Measurements from ENCODE around the gene POLR2E.

POLR2E gene

DNA sequence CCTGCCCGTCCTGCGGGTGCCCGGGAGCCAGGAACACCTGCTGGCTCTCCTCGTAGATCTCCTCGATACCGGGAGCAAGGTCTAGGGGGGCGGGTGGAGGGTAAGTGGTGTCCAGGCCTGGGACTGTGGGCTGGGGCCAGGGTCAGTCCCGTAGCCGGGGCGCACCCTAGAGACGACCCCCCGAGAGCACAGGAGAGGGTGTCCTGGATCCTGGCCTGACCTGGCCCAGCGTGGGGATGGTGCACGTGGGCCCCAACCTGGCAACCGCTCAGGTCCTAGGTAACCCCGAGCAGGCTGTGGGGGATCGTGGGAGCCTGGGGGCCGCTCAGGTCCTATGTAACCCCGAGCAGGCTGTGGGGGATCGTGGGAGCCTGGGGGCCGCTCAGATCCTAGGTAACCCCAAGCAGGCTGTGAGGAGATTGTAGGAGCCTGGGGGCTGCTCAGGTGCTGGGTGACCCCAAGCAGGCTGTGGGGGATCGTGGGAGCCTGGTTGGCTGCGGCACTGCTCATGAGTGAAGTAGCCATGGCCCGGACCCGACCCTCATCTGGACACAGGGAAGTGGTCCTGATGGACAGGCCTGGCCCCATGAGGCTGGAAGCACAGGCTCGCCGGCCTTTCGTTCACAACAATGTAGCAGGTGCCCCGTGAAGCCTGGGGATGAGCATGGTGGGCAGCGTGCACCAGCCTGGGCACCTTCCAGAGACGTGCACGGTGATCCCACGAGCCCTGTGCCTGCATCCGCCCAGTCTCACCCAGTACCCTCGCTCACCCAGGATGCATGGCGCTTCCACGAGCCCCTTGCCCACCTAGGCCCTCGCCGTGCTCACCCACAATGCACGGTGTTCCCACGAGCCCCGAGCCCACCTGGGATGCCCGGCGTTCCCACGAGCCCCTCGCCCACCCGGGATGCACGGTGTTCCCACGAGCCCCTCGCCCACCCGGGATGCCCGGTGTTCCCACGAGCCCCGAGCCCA lies 14.8 kb upstream of the POLR2E start:
- Histone ChIP-seq H3K4me3 (replicated peaks; ENCODE audit: insufficient read depth, low read length) (no peak overlapping the region), H3K27ac (replicated peaks) (no peak overlapping the region), H3K27me3 (ENCODE audit: insufficient read depth, poor library complexity, severe bottlenecking) (no peaks in the 10 kb centered on the region)
- no peak for DNase-seq (ENCODE audit: low read depth in 1 of 2, low spot score in 1 of 2)
- no peak for TF ChIP-seq SPI1 (IDR thresholded peaks at IDR 0.05; ENCODE audit: borderline replicate concordance, low read depth)
- TF ChIP-seq GABPA (IDR thresholded peaks at IDR 0.05; ENCODE audit: low read depth): no peak
- TF ChIP-seq, protein P1, sequence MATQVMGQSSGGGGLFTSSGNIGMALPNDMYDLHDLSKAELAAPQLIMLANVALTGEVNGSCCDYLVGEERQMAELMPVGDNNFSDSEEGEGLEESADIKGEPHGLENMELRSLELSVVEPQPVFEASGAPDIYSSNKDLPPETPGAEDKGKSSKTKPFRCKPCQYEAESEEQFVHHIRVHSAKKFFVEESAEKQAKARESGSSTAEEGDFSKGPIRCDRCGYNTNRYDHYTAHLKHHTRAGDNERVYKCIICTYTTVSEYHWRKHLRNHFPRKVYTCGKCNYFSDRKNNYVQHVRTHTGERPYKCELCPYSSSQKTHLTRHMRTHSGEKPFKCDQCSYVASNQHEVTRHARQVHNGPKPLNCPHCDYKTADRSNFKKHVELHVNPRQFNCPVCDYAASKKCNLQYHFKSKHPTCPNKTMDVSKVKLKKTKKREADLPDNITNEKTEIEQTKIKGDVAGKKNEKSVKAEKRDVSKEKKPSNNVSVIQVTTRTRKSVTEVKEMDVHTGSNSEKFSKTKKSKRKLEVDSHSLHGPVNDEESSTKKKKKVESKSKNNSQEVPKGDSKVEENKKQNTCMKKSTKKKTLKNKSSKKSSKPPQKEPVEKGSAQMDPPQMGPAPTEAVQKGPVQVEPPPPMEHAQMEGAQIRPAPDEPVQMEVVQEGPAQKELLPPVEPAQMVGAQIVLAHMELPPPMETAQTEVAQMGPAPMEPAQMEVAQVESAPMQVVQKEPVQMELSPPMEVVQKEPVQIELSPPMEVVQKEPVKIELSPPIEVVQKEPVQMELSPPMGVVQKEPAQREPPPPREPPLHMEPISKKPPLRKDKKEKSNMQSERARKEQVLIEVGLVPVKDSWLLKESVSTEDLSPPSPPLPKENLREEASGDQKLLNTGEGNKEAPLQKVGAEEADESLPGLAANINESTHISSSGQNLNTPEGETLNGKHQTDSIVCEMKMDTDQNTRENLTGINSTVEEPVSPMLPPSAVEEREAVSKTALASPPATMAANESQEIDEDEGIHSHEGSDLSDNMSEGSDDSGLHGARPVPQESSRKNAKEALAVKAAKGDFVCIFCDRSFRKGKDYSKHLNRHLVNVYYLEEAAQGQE (IDR thresholded peaks at IDR 0.05; ENCODE audit: insufficient replicate concordance, low read depth): no peak
- TF ChIP-seq POLR2AphosphoS5 (IDR thresholded peaks at IDR 0.05; ENCODE audit: low read depth): no peak
- TF ChIP-seq, protein P2, sequence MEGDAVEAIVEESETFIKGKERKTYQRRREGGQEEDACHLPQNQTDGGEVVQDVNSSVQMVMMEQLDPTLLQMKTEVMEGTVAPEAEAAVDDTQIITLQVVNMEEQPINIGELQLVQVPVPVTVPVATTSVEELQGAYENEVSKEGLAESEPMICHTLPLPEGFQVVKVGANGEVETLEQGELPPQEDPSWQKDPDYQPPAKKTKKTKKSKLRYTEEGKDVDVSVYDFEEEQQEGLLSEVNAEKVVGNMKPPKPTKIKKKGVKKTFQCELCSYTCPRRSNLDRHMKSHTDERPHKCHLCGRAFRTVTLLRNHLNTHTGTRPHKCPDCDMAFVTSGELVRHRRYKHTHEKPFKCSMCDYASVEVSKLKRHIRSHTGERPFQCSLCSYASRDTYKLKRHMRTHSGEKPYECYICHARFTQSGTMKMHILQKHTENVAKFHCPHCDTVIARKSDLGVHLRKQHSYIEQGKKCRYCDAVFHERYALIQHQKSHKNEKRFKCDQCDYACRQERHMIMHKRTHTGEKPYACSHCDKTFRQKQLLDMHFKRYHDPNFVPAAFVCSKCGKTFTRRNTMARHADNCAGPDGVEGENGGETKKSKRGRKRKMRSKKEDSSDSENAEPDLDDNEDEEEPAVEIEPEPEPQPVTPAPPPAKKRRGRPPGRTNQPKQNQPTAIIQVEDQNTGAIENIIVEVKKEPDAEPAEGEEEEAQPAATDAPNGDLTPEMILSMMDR (IDR thresholded peaks at IDR 0.05; ENCODE audit: insufficient read depth, low read length): no peak

DNA sequence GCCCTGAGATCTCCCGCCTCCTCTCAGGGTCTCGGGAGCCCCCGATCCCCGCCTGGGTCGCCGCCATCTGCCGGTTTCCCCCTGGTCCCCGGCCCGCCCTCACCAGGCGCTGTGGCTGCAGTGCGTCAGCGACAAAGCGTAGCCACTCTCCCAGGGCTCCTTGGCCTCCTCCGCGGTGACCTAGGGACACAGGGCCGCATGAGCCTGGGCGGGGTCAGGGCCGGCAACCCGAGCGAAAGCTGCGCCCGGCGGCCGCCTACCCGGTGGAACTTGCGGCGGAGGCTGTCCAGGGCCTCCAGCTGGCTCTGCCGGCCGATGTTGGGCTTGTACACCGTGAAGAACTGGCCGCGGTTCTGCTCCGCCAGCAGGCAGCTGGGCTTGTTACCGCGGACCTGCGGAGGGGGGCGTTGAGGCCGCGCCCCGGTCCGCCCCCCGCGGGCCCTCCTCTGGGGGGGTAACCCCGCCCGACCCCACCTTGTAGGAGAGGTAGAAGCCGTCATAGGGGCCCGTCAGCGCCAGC lies 13.9 kb upstream of the POLR2E start:
- no peaks in the 10 kb centered on the region for H3K27me3 ChIP-seq (ENCODE audit: insufficient read depth, poor library complexity, severe bottlenecking)
- no peak overlapping the region for H3K27ac ChIP-seq (replicated peaks)

More for the DNA sequence above, 13.9 kb upstream of the POLR2E start:
- no peak for DNase-seq (ENCODE audit: low read depth in 1 of 2, low spot score in 1 of 2)
- TF ChIP-seq, protein P1 (IDR thresholded peaks at IDR 0.05; ENCODE audit: insufficient replicate concordance, low read depth): no peak
- TF ChIP-seq GABPA (IDR thresholded peaks at IDR 0.05; ENCODE audit: low read depth) (no peak), POLR2AphosphoS5 (IDR thresholded peaks at IDR 0.05; ENCODE audit: low read depth) (no peak), SPI1 (IDR thresholded peaks at IDR 0.05; ENCODE audit: borderline replicate concordance, low read depth) (no peak)
- TF ChIP-seq, protein P2 (IDR thresholded peaks at IDR 0.05; ENCODE audit: insufficient read depth, low read length): no peak
- no peak overlapping the region for H3K4me3 ChIP-seq (replicated peaks; ENCODE audit: insufficient read depth, low read length)
